Activated naive CD8-positive, alpha-beta T cell treated with anti-CD3 and anti-CD28 coated beads, Interleukin-2, amount 10 ng/mL, durations not matched to agents 7 days and 5 days (primary cell): ENCODE data around the gene VDAC1. TPM values are rescaled to one million over a fixed set of nuclear protein-coding genes. Genes with fewer than 3 reads are reported as not detected.
A peak's percentile ranks its signal among the peaks of the same experiment; 100 is the strongest.
"Not testable (repeated sequence)": the region's sequence is repeated elsewhere in the genome, so short reads cannot be mapped to it uniquely, and the experiment has no call there.

Experiments
- ATAC-seq: fragments of 150-1000 bp; cut with Tn5 transposase; one replicate; pipeline ENCODE4 v1.10.0; 2021; ENCODE audit warnings: low read depth, moderate library complexity
- POLR2A ChIA-PET: fragments of 350-600 bp; sonication (Branson Sonifier 250); formaldehyde crosslinking; loops from one replicate; lab custom pipeline; 2021; ENCODE audit warnings: antibody characterized with exemption; lab: Charles Lee
- DNase-seq: peaks from one replicate; pipeline ENCODE4 v3.0.0; 2021
- H3K27ac Mint-ChIP-seq: one replicate; pipeline ENCODE4 v1.8.0; 2022; ENCODE audit warnings: mild to moderate bottlenecking, mixed read lengths
- H3K27me3 Mint-ChIP-seq: one replicate; pipeline ENCODE4 v1.8.0; 2022; ENCODE audit warnings: mild to moderate bottlenecking, moderate library complexity, mixed read lengths
- H3K36me3 Mint-ChIP-seq: one replicate; pipeline ENCODE4 v1.8.0; 2021; ENCODE audit warnings: mild to moderate bottlenecking, mixed read lengths
- H3K4me1 Mint-ChIP-seq: one replicate; pipeline ENCODE4 v1.8.0; 2021; ENCODE audit warnings: mixed read lengths
- H3K4me3 Mint-ChIP-seq: one replicate; pipeline ENCODE4 v1.8.0; 2022; ENCODE audit warnings: mild to moderate bottlenecking, moderate library complexity, mixed read lengths
- H3K9me3 Mint-ChIP-seq: one replicate; pipeline ENCODE4 v1.8.0; 2021; ENCODE audit warnings: mixed read lengths
- total RNA-seq, 2 experiments: library from RNA; stranded (reverse); gene quantifications; one replicate each; pipeline ENCODE4 v1.2.3, GENCODE V29; 2021

Gene VDAC1
- total RNA-seq, 2 experiments from 2014 or later: 194 to 199 TPM

- peaks cover 19% of the 10 kb centered on the region for H3K36me3 Mint-ChIP-seq
- POLR2A ChIA-PET: no interaction called here
- no peak for DNase-seq
- no peak overlapping the region for H3K4me3 Mint-ChIP-seq
- peaks cover 13% of the 10 kb centered on the region for H3K4me1 Mint-ChIP-seq
- H3K9me3 Mint-ChIP-seq: no peaks in the 10 kb centered on the region
- ATAC-seq: no peak
- H3K27ac Mint-ChIP-seq: no peak overlapping the region
- no peaks in the 10 kb centered on the region for H3K27me3 Mint-ChIP-seq
These were observed 19.1 kb downstream of the VDAC1 start for GRCh38 chr5:133985540-133986180.

- Mint-ChIP-seq H3K27ac (no peak overlapping the region), H3K36me3 (peaks cover 18% of the 10 kb centered on the region), H3K9me3 (no peaks in the 10 kb centered on the region), H3K27me3 (no peaks in the 10 kb centered on the region), H3K4me1 (peaks cover 14% of the 10 kb centered on the region), H3K4me3 (no peak overlapping the region)
- ATAC-seq (no peak), DNase-seq (no peak)
- POLR2A ChIA-PET: no interaction called here
These were observed 21.1 kb downstream of the VDAC1 start for GRCh38 chr5:133983674-133984073.

- POLR2A ChIA-PET: interaction anchor here (1.2 to 1.3 kb wide), 2 partner anchors 12 to 29 kb away, joined by 3 read pairs; no protein-coding TSS in a partner anchor
- peaks cover 16% of the 10 kb centered on the region for H3K4me1 Mint-ChIP-seq
- peaks cover 12% of the 10 kb centered on the region for H3K36me3 Mint-ChIP-seq
- H3K27me3 Mint-ChIP-seq: no peaks in the 10 kb centered on the region
- ATAC-seq (peak; percentile 58), DNase-seq (no peak)
- H3K9me3 Mint-ChIP-seq: no peaks in the 10 kb centered on the region
- peak overlapping the region; percentile 42 for H3K27ac Mint-ChIP-seq
- no peak overlapping the region for H3K4me3 Mint-ChIP-seq
These were observed 23.1 kb downstream of the VDAC1 start for GRCh38 chr5:133981714-133982113.

- H3K27ac Mint-ChIP-seq: no peak overlapping the region
- DNase-seq (no peak), ATAC-seq (no peak)
- peaks cover 15% of the 10 kb centered on the region for H3K36me3 Mint-ChIP-seq
- H3K27me3 Mint-ChIP-seq: no peaks in the 10 kb centered on the region
- POLR2A ChIA-PET: interaction anchor here (1.2 kb wide), 1 partner anchor 11 kb away, joined by 3 read pairs; no protein-coding TSS in a partner anchor
- no peak overlapping the region for H3K4me3 Mint-ChIP-seq
- peaks cover 13% of the 10 kb centered on the region for H3K4me1 Mint-ChIP-seq
- H3K9me3 Mint-ChIP-seq: no peaks in the 10 kb centered on the region
These were observed 24.1 kb downstream of the VDAC1 start for GRCh38 chr5:133980652-133981051.

GRCh38 chr5:133978943-133979342 is 25.8 kb downstream of the VDAC1 start:
- peaks cover 12% of the 10 kb centered on the region for H3K4me1 Mint-ChIP-seq
- H3K4me3 Mint-ChIP-seq: no peak overlapping the region
- ATAC-seq (no peak), DNase-seq (no peak)
- H3K36me3 Mint-ChIP-seq: peaks cover 18% of the 10 kb centered on the region
- no peaks in the 10 kb centered on the region for H3K27me3 Mint-ChIP-seq
- H3K9me3 Mint-ChIP-seq: no peaks in the 10 kb centered on the region
- H3K27ac Mint-ChIP-seq: no peak overlapping the region
- POLR2A ChIA-PET: interaction anchor here (0.6 to 0.7 kb wide), 3 partner anchors 430 to 1567 kb away, joined by 3 to 4 read pairs (median 4); no protein-coding TSS in a partner anchor

GRCh38 chr5:133977858-133978257 is 26.9 kb downstream of the VDAC1 start:
- Mint-ChIP-seq H3K4me3 (no peak overlapping the region), H3K36me3 (peaks cover 18% of the 10 kb centered on the region), H3K27ac (peak overlapping the region; percentile 30), H3K4me1 (peaks cover 12% of the 10 kb centered on the region), H3K27me3 (no peaks in the 10 kb centered on the region), H3K9me3 (no peaks in the 10 kb centered on the region)
- POLR2A ChIA-PET: no interaction called here
- ATAC-seq (no peak), DNase-seq (no peak)

- ATAC-seq: no peak
- peak overlapping the region; percentile 30 for H3K27ac Mint-ChIP-seq
- no peaks in the 10 kb centered on the region for H3K9me3 Mint-ChIP-seq
- H3K36me3 Mint-ChIP-seq: peaks cover 18% of the 10 kb centered on the region
- no peak for DNase-seq
- POLR2A ChIA-PET: no interaction called here
- H3K27me3 Mint-ChIP-seq: no peaks in the 10 kb centered on the region
- peaks cover 10% of the 10 kb centered on the region for H3K4me1 Mint-ChIP-seq
- no peak overlapping the region for H3K4me3 Mint-ChIP-seq
These were observed 27.5 kb downstream of the VDAC1 start for GRCh38 chr5:133977161-133977787.

GRCh38 chr5:133975546-133975945 is 29.2 kb downstream of the VDAC1 start:
- H3K36me3 Mint-ChIP-seq: peaks cover 18% of the 10 kb centered on the region
- H3K4me3 Mint-ChIP-seq, ATAC-seq, H3K4me1 Mint-ChIP-seq, POLR2A ChIA-PET, H3K27ac Mint-ChIP-seq, H3K27me3 Mint-ChIP-seq, DNase-seq, H3K9me3 Mint-ChIP-seq: not testable (repeated sequence)

GRCh38 chr5:133974142-133974541 is 30.6 kb downstream of the VDAC1 start:
- Mint-ChIP-seq H3K4me1 (peaks cover 9% of the 10 kb centered on the region), H3K27ac (no peak overlapping the region)
- POLR2A ChIA-PET: no interaction called here

GRCh38 chr5:133970325-133970909 is 34.4 kb downstream of the VDAC1 start:
- H3K9me3 Mint-ChIP-seq: no peaks in the 10 kb centered on the region
- POLR2A ChIA-PET: interaction anchor here (1.6 to 2.9 kb wide), 2 partner anchors 11 to 34 kb away, joined by 3 to 12 read pairs; partner anchors contain the start of gene VDAC1
- H3K27me3 Mint-ChIP-seq: no peaks in the 10 kb centered on the region
- no peak for ATAC-seq
- peak overlapping the region; percentile 95 for H3K4me3 Mint-ChIP-seq
- peaks cover 17% of the 10 kb centered on the region for H3K4me1 Mint-ChIP-seq
- DNase-seq: no peak
- H3K36me3 Mint-ChIP-seq: peaks cover 7% of the 10 kb centered on the region
- no peak overlapping the region for H3K27ac Mint-ChIP-seq

More at GRCh38 chr5:133974142-133974541, 30.6 kb downstream of the VDAC1 start:
- ATAC-seq (no peak), DNase-seq (no peak)
- peaks cover 16% of the 10 kb centered on the region for H3K36me3 Mint-ChIP-seq
- no peaks in the 10 kb centered on the region for H3K27me3 Mint-ChIP-seq
- H3K4me3 Mint-ChIP-seq: no peak overlapping the region
- no peaks in the 10 kb centered on the region for H3K9me3 Mint-ChIP-seq

- peaks cover 22% of the 10 kb centered on the region for H3K4me1 Mint-ChIP-seq
- H3K27ac Mint-ChIP-seq: peak overlapping the region; percentile 97
- no peaks in the 10 kb centered on the region for H3K9me3 Mint-ChIP-seq
- POLR2A ChIA-PET: interaction anchor here (1.6 to 2.9 kb wide), 2 partner anchors 12 to 34 kb away, joined by 3 to 12 read pairs; partner anchors contain the start of gene VDAC1
- H3K36me3 Mint-ChIP-seq: peaks cover 10% of the 10 kb centered on the region
- peak overlapping the region; percentile 95 for H3K4me3 Mint-ChIP-seq
- DNase-seq (no peak), ATAC-seq (no peak)
- no peaks in the 10 kb centered on the region for H3K27me3 Mint-ChIP-seq
These were observed 35.0 kb downstream of the VDAC1 start for GRCh38 chr5:133969654-133970324.

GRCh38 chr5:133968204-133968980 is 36.4 kb downstream of the VDAC1 start, which contains the start of gene C5orf15:
Gene C5orf15 (minus strand): TSS chr5:133968625. CDS start chr5:133968584, 41 bp downstream.
- peaks cover 30% of the 10 kb centered on the region for H3K4me1 Mint-ChIP-seq
- H3K27me3 Mint-ChIP-seq: no peaks in the 10 kb centered on the region
- peaks cover 20% of the 10 kb centered on the region for H3K36me3 Mint-ChIP-seq
- H3K9me3 Mint-ChIP-seq: no peaks in the 10 kb centered on the region
- peak; percentile 89 for DNase-seq
- POLR2A ChIA-PET: interaction anchor here (0.6 to 2.9 kb wide), 2 partner anchors 36 to 753 kb away, joined by 5 to 12 read pairs; partner anchors contain the start of gene VDAC1
- peak within 1 kb of the TSS; percentile 97 for H3K27ac Mint-ChIP-seq
- H3K4me3 Mint-ChIP-seq: peak within 1 kb of the TSS; percentile 95
- peak; percentile 97 for ATAC-seq
